H54 (cell line): ENCODE results near the gene ZMYM4.

ENCODE experiments used
- DNase-seq: peaks from one replicate; pipeline ENCODE4 v3.0.0; 2011; ENCODE audit warnings: low spot score, mixed read lengths; ENCODE audit not compliant: insufficient read length
- FAIRE-seq: peaks from 3 replicates; lab custom pipeline; 2011; peaks lifted over from hg19 to GRCh38; lab: Jason Lieb, UNC
- POLR2A ChIP-seq: IDR thresholded peaks from 2 replicates; pipeline ENCODE4 v1.6.1; 2011; ENCODE audit warnings: low read depth, mild to moderate bottlenecking, low read length

ZMYM4 gene

GRCh38 chr1:35261412-35262120 is 6.9 kb upstream of the ZMYM4 start:
- FAIRE-seq (no peak), DNase-seq (no peak)
- no peak for TF ChIP-seq POLR2A

GRCh38 chr1:35264035-35264434 is 4.5 kb upstream of the ZMYM4 start:
- DNase-seq = no peak
- TF ChIP-seq POLR2A = no peak
- FAIRE-seq = no peak

GRCh38 chr1:35264871-35265270 is 3.6 kb upstream of the ZMYM4 start:
- DNase-seq = no peak
- FAIRE-seq = peak; percentile 55
- no peak for TF ChIP-seq POLR2A

GRCh38 chr1:35266306-35266705 is 2.2 kb upstream of the ZMYM4 start:
- no peak for TF ChIP-seq POLR2A
- no peak for DNase-seq
- no peak for FAIRE-seq

GRCh38 chr1:35269201-35269988 is 886 bp downstream of the ZMYM4 start:
- no peak for FAIRE-seq
- DNase-seq = no peak
- TF ChIP-seq POLR2A = no peak

GRCh38 chr1:35269989-35270289 is 1.4 kb downstream of the ZMYM4 start:
- DNase-seq = no peak
- TF ChIP-seq POLR2A = no peak
- FAIRE-seq = no peak

GRCh38 chr1:35270836-35271235 is 2.3 kb downstream of the ZMYM4 start:
- TF ChIP-seq POLR2A = no peak
- no peak for DNase-seq
- no peak for FAIRE-seq

- DNase-seq (no peak), FAIRE-seq (no peak)
- TF ChIP-seq POLR2A = no peak
Measured at GRCh38 chr1:35274197-35274596, 5.7 kb downstream of the ZMYM4 start.

DNA sequence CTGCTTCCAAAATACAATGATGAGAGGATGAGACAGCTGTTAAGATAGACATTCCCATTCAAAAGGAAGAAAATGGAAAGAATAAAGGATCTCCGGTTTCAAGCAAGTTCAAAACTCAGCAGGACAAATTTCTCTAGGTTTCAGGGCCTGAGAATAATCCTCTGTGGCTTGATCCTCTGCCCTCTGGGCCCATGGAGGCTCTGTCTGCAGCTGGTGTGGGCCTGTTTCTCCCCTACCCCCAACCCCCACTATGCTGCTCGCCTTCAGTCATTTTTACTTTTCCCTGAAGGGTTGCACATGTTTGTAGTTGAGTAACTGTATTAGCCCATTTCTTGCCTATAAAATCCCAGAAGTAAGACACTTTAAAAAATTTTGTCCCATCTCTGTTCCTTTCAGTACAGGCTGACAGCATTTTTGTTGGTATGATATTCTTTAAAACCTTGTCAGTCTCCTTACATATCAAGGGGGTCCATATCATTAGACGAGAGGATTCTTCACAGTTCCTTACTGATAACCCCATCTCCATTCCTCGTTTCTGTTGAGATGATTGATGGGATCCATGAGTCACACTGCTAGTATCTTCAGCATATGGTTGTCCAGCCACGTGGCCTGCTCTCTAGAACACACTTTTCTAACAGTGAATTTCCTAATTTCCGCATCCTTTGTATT is 10.5 kb downstream of the ZMYM4 start:
- DNase-seq = no peak
- FAIRE-seq = no peak
- TF ChIP-seq POLR2A = no peak

DNA sequence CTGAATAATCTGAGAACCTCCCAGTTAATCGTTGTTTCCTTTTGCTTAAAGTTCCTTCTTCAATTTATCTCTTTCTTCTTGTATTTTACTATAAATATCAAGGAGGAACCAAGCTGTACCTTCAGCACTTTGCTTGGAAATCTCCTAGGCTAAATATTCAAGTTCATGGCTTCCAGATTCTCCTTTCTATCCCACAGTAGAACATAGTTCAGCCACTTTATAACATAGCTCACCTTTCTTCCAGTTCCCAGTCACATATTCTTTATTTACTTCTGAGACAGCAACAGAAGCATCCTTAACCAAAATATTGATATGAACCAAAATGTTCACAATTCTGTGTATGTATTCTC is 11.0 kb downstream of the ZMYM4 start:
- TF ChIP-seq POLR2A = no peak
- DNase-seq = no peak
- FAIRE-seq = no peak

DNA sequence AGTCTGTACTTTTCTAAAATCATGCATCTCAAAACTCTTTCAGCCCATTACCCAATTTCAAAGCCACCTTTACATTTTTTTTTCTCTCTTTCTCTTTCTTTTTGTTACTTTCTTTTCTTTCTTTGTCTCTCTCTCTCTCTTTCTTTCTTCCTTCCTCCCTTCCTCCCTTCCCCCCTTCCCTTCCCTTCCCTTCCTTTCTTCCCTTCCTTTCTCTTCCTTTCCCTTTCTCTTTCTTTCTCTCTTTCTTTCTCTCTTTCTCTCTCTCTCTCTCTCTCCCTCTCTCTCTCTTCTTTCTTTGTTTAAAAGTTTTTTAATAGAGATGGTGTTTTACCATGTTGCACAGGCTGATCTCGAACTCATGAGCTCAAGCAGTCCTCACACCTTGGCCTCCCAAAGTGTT is 11.5 kb downstream of the ZMYM4 start:
- DNase-seq (no peak), FAIRE-seq (no peak)
- TF ChIP-seq POLR2A = no peak

DNA sequence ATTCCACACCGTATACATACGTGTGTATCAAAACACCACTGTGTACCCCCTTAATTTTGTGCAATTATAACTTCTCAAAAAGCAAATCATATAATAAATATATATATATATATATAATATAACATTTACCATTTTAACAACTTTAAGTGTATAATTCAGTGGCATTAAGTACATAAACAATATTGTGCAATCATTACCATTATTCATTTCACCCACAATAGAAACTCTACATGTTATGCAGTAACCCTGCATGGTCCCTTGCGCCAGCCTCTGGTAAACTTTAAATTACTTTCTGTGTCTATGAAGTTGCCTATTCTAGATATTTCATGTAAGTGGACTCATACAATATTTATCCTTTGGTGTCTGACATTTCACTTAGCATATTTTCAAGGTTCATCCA is 13.1 kb downstream of the ZMYM4 start:
- DNase-seq (no peak), FAIRE-seq (no peak)
- no peak for TF ChIP-seq POLR2A

DNA sequence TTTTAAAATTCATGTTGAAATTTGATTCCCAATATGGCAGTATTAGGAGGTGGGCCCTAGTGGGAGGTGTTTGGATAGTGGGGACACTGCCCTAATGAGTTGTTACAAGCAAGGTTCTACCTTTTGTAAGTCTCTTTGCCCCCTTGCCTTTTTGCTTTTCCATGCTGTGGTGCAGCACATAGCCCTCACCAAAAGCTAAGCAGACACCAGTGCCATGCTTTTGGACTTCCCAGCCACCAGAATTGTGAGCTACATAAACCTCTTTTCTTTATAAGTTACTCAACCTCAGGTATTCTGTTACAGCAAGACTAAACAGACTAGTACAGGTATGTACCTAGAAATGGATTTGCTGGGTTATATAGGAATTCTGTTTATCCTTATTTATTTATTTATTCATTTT is 13.7 kb downstream of the ZMYM4 start:
- FAIRE-seq (no peak), DNase-seq (no peak)

DNA sequence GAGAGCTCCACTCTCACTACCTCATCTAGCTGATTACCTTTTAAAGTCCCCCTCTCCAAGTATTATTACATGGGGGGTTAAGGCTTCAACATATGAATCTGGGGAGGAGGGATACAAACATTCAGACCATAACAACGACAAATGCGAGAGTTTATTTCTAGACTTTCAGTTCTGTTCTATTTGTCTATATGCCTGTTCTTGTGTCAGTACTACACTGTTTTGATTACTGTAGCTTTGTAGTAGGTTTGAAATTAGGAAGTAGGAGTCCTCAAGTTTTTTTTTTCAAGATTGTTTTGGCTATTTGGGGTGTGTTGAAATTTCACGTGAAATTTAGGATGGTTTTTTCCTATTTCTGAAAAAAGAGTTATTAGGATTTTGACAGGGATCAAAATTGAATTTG is 16.3 kb downstream of the ZMYM4 start:
- no peak for TF ChIP-seq POLR2A
- FAIRE-seq (no peak), DNase-seq (no peak)

More for the DNA sequence above, 13.7 kb downstream of the ZMYM4 start:
- TF ChIP-seq POLR2A = no peak
